SIG-M5 treated with dmso at 0.1 percent for 504 hours (cell line): Measurements from ENCODE around the gene ABCC1.
A peak's percentile ranks its signal among the peaks of the same experiment; 100 is the strongest.
"Not testable (repeated sequence)": the region's sequence is repeated elsewhere in the genome, so short reads cannot be mapped to it uniquely, and the experiment has no call there.

Experiments used
- DNase-seq: peaks from one replicate; lab custom pipeline; 2025; ENCODE audit not compliant: unreplicated experiment; lab: John Stamatoyannopoulos, UW

ABCC1 gene

GRCh38 chr16:15949210-15950160 is at the start of gene ABCC1:
ABCC1 (plus strand) TSS chr16:15949616; CDS start chr16:15949752, 136 bp downstream.
- no peak for DNase-seq

- DNase-seq: no peak
These were observed 49.1 kb upstream of the ABCC1 start for GRCh38 chr16:15900357-15900756.

DNA sequence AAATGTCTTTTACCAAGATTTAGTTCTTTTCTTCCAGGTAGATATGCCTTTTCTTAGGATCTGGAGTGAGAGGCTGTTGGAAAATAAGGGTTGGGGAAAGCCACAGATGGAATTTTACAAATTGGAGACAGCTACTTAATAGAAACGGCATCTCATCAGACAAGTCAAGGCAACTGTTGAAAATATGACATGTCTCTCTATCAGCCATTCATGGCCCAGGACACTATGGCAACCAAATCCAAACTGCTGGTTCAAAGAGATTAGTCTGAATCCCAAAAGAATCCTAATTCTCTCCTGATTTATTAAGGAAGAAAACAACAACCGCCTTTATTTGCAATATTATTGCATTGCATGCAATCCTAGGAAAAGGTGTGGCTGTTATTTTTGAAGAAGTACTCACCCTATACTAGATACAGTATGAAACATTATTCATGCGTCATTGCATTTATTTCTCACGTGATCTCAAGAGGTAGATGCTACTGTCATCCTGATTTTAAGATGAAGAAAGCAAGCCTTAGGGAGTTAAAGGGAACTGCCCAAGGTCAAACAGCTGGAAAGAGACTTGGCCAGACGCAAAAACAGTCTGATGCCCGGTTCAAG is 48.4 kb upstream of the ABCC1 start:
- DNase-seq: no peak

- no peak for DNase-seq
These were observed 45.5 kb upstream of the ABCC1 start for GRCh38 chr16:15903960-15904359.

DNA sequence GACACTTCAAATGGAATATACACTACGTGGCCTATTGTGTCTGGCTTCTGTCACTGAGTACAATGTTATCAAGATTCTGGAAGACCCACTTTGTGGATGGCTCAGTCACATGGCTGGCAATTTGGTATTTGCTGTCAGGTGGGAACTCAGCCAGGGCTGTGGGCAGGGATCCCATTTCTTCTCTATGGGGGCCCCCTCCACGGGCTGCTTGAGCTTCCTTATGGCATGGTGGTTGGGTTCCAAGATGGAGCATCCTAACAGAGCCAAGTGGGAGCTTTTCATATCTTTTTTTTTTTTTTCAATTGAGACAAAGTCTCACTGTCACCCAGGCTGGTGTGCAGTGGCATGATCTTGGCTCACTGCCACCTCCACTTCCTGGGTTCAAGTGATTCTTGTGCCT is 43.0 kb upstream of the ABCC1 start:
- DNase-seq: no peak

- DNase-seq: peak; percentile 30
These were observed 41.4 kb upstream of the ABCC1 start for GRCh38 chr16:15907863-15908478.

- no peak for DNase-seq
These were observed 38.2 kb upstream of the ABCC1 start for GRCh38 chr16:15911198-15911597.

- DNase-seq: no peak
These were observed 36.2 kb upstream of the ABCC1 start for GRCh38 chr16:15913046-15913698.

DNA sequence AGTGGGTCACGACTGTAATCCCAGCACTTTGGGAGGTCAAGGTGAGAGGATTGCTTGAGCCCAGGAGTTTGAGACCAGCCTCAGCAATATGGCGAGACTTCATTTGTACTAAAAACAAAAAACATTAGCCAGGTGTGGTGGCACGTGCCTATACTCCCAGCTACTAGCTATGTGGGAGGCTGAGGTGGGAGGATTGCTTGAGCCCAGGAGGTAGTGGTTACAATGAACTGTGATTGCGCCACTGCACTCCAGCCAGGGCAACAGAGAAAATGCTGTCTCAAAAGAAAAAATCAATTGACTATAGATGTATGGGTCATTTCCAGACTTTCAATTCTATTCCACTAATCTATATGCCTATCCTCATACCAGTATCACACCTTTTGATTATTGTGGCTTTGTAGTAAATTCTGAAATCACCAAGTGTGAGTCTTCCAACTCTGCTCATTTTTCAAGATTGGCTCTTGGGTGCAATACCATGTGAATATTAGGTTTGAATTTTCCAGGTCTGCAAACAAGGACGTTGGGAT is 33.8 kb upstream of the ABCC1 start:
- DNase-seq: no peak

- no peak for DNase-seq
These were observed 33.1 kb upstream of the ABCC1 start for GRCh38 chr16:15916323-15916722.

GRCh38 chr16:15918314-15918713 is 31.1 kb upstream of the ABCC1 start:
- DNase-seq: not testable (repeated sequence)

GRCh38 chr16:15919331-15919730 is 30.1 kb upstream of the ABCC1 start:
- no peak for DNase-seq

DNA sequence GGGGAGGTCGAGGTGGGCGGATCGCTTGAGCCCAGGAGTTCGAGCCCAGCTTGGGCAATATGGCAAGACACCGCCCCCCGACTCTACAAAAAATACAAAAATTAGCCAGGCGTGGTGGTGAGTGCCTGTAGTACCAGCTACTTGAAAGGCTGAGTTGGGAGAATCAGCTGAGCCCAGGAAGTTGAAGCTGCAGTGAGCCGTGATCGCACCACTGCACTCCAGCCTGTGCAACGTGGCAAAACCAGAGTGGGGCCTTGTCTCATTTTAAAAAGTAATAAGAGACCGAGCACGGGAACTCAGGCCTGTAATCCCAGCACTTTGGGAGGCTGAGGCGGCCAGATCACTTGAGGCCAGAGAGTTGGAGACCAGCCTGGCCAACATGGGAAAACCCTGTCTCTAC is 24.4 kb upstream of the ABCC1 start:
- no peak for DNase-seq

DNA sequence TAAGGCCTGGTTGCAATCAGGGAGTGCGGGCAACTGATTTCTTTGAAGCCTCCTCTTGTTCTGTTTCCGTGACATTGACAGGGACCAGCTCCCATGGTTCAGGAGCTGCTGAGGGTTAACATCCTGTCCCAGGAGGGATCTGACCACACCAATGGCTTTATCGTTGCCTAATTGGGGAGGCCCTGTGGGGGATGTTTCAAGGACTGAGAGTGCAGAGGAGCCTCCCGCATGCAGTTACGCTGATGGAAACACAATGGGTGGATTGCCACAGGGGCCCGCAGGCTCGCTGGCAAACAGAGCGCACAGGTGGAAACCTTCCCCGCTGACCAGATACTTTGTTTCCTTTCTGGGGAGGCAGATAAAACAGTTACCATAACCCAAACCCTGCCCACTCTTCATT is 23.8 kb upstream of the ABCC1 start:
- DNase-seq: no peak

GRCh38 chr16:15928261-15929104 is 20.9 kb upstream of the ABCC1 start:
- DNase-seq: no peak

DNA sequence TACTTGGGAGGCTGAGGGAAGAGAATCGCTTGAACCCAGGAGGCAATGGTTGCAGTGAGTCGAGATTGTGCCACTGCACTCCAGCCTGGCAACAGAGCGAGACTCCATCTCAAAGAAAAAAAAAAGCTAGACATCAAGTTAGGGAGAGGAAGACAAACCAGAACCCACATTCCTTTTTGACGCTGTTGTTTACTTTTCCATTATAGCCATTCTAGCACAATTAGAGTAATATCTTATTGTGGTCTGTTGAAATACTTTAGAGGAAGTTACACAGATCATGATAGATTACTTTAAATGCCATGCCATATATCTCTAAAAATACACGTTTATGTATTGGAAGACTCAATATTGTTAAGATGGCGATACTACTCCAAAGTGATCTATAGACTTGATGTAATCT is 16.5 kb upstream of the ABCC1 start:
- no peak for DNase-seq

DNA sequence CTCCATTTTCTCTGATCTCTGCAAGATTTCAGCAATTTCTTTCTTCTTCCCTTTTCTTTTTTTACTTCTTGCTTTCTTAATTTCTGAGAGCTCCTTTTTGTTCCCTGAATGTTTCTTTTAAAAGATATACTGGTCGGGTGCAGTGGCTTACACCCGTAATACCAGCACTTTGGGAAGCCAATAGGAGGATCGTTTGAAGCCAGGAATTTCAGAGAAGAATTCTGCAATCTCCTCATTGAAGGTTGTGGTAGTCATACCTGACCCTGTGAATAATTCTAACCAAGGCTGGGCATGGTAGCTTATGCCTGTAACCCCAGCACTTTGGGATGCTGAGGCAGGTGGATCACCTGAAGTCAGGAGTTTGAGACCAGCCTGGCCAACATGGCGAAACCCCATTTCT is 15.6 kb upstream of the ABCC1 start:
- DNase-seq: no peak

DNA sequence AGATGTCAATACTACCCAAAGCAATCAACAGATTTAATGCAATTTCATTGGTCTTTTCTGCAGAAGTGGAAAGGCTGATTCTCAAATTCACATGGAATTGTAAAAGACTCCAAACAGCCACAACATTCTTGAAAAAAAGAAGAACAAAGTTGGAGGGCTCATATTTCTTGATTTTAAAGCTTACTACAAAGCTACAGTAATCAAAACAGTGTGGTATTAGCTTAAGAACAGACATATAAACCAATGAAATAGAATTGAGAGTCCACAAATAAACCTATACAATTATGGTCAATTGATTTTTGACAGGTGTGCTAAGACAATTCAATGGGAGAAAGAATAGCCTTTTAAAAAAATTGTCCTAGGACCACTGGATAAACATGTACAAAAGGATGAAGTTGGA is 14.4 kb upstream of the ABCC1 start:
- DNase-seq: no peak

GRCh38 chr16:15936809-15937208 is 12.6 kb upstream of the ABCC1 start:
- DNase-seq: peak; percentile 77

- DNase-seq: no peak
These were observed 6.3 kb upstream of the ABCC1 start for GRCh38 chr16:15942931-15943690.
